Nephron (organoid): ENCODE measurements around the gene P2RY11.

Source experiments
- H3K27ac Mint-ChIP-seq, 3 experiments: 2 replicates each; pipeline ENCODE4 v1.8.0; 2020; ENCODE audit warnings: mixed read lengths in 3 of 3, mild to moderate bottlenecking in 2 of 3, moderate library complexity in 1 of 3
- H3K27me3 Mint-ChIP-seq: 2 replicates; pipeline ENCODE4 v1.8.0; 2021; ENCODE audit warnings: low read depth, mild to moderate bottlenecking, moderate library complexity, mixed read lengths
- H3K36me3 Mint-ChIP-seq: 2 replicates; pipeline ENCODE4 v1.8.0; 2020; ENCODE audit warnings: low read depth, mixed read lengths
- H3K4me1 Mint-ChIP-seq: 2 replicates; pipeline ENCODE4 v1.8.0; 2020; ENCODE audit warnings: mixed read lengths
- H3K4me3 Mint-ChIP-seq, 3 experiments: 2 replicates each; pipeline ENCODE4 v1.8.0; 2020; ENCODE audit warnings: mild to moderate bottlenecking in 3 of 3, mixed read lengths in 3 of 3, moderate library complexity in 2 of 3
- H3K9me3 Mint-ChIP-seq: 2 replicates; pipeline ENCODE4 v1.8.0; 2020; ENCODE audit warnings: mixed read lengths
- CTCF ChIP-seq, 3 experiments: fragments of 200-600 bp; sonication (generic); IDR thresholded peaks; one replicate each; pipeline ENCODE4 v1.5.0; 2021; ENCODE audit warnings: antibody characterized with exemption in 3 of 3; ENCODE audit not compliant: unreplicated experiment in 3 of 3

The P2RY11 gene

GRCh38 chr19:10126213-10126639, 14.7 kb downstream of the P2RY11 start:
- no peaks in the 10 kb centered on the region for H3K9me3 Mint-ChIP-seq
- H3K36me3 Mint-ChIP-seq = peaks cover 19% of the 10 kb centered on the region
- peaks cover 3% of the 10 kb centered on the region for H3K27me3 Mint-ChIP-seq
- no peak overlapping the region for H3K27ac Mint-ChIP-seq
- no peak overlapping the region for H3K4me3 Mint-ChIP-seq
- no peaks in the 10 kb centered on the region for H3K4me1 Mint-ChIP-seq
- no peak for TF ChIP-seq CTCF (IDR thresholded peaks at IDR 0.05; ENCODE audit: unreplicated experiment in 3 of 3)

- peaks cover 29% of the 10 kb centered on the region for H3K36me3 Mint-ChIP-seq
- H3K4me1 Mint-ChIP-seq = no peaks in the 10 kb centered on the region
- H3K27ac Mint-ChIP-seq = no peak overlapping the region
- no peaks in the 10 kb centered on the region for H3K9me3 Mint-ChIP-seq
- no peaks in the 10 kb centered on the region for H3K27me3 Mint-ChIP-seq
- no peak for TF ChIP-seq CTCF (IDR thresholded peaks at IDR 0.05; ENCODE audit: unreplicated experiment in 3 of 3)
- H3K4me3 Mint-ChIP-seq = no peak overlapping the region
These were observed 21.4 kb downstream of the P2RY11 start for GRCh38 chr19:10132905-10133304.

GRCh38 chr19:10133596-10133995, 22.1 kb downstream of the P2RY11 start:
- peaks cover 24% of the 10 kb centered on the region for H3K36me3 Mint-ChIP-seq
- H3K9me3 Mint-ChIP-seq = no peaks in the 10 kb centered on the region
- H3K4me3 Mint-ChIP-seq = no peak overlapping the region
- no peak overlapping the region for H3K27ac Mint-ChIP-seq
- H3K27me3 Mint-ChIP-seq = no peaks in the 10 kb centered on the region
- no peaks in the 10 kb centered on the region for H3K4me1 Mint-ChIP-seq
- no peak for TF ChIP-seq CTCF (IDR thresholded peaks at IDR 0.05; ENCODE audit: unreplicated experiment in 3 of 3)

DNA sequence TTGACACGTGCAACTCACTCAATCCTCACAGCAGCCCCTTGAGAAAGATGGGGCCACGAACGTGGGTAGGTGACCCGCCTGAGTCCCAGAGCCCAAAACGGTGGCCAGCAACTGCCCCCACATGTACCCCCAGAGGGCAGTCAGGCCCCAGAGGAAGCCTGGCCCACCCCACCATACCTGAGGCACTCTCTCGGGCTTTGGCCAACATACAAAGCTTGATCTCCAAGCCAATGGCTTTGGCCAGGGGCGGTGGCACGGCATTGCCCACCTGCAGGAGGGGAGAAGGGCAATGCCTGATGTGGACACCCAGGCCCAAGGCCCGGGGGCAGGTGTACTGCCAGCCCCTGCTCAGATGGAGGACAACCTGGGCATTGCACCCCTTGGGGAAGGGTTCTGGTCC, 22.5 kb downstream of the P2RY11 start:
- no peaks in the 10 kb centered on the region for H3K27me3 Mint-ChIP-seq
- H3K27ac Mint-ChIP-seq = no peak overlapping the region
- no peaks in the 10 kb centered on the region for H3K9me3 Mint-ChIP-seq
- H3K4me3 Mint-ChIP-seq = no peak overlapping the region
- peaks cover 25% of the 10 kb centered on the region for H3K36me3 Mint-ChIP-seq
- TF ChIP-seq CTCF (IDR thresholded peaks at IDR 0.05; ENCODE audit: unreplicated experiment in 3 of 3) = no peak
- no peaks in the 10 kb centered on the region for H3K4me1 Mint-ChIP-seq

- Mint-ChIP-seq H3K27ac (no peak overlapping the region), H3K4me3 (no peak overlapping the region), H3K27me3 (no peaks in the 10 kb centered on the region), H3K9me3 (no peaks in the 10 kb centered on the region), H3K4me1 (no peaks in the 10 kb centered on the region), H3K36me3 (peaks cover 23% of the 10 kb centered on the region)
- TF ChIP-seq CTCF (IDR thresholded peaks at IDR 0.05; ENCODE audit: unreplicated experiment in 3 of 3) = no peak
These were observed 24.2 kb downstream of the P2RY11 start for GRCh38 chr19:10135551-10136334.

DNA sequence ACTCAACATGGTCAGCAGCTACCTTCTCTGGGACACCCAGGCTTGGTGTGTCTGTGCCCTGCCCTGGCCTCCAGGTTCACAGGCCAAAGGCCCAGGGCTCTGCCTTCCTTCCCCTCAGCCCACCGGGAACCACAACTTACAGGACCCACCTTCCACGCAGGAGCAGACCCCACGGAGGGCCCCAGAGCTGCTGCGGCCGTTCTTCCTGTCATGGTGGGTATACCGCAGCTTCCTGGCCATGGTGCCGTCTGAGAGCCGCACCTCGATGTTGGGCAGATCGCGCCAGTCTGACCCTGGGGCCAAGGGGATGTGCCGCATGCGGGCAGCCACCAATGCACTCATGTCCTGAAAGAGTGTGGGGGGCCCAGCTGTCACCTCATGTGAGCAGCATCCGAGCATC, 25.4 kb downstream of the P2RY11 start:
- Mint-ChIP-seq H3K27me3 (no peaks in the 10 kb centered on the region), H3K4me3 (no peak overlapping the region), H3K36me3 (peaks cover 30% of the 10 kb centered on the region), H3K27ac (no peak overlapping the region), H3K4me1 (no peaks in the 10 kb centered on the region), H3K9me3 (no peaks in the 10 kb centered on the region)
- TF ChIP-seq CTCF (IDR thresholded peaks at IDR 0.05; ENCODE audit: unreplicated experiment in 3 of 3) = no peak
